HEK293T (cell line): ENCODE measurements around the gene GRAP.

Experiments
- BHLHE40 ChIP-seq: fragments of 450-650 bp; IDR thresholded peaks from 2 replicates; pipeline ENCODE4 v1.6.1; 2016; ENCODE audit warnings: mild to moderate bottlenecking, moderate library complexity, borderline replicate concordance
- ELF4 ChIP-seq: fragments of 450-650 bp; IDR thresholded peaks from 2 replicates; pipeline ENCODE4 v1.6.1; 2017; ENCODE audit warnings: antibody characterized with exemption
- FOXA1 ChIP-seq: fragments of 450-650 bp; IDR thresholded peaks from 2 replicates; pipeline ENCODE4 v1.6.1; 2016; ENCODE audit warnings: mild to moderate bottlenecking
- FOXM1 ChIP-seq: fragments of 450-650 bp; IDR thresholded peaks from 2 replicates; pipeline ENCODE4 v1.6.1; 2017; ENCODE audit warnings: mild to moderate bottlenecking, borderline replicate concordance
- NFRKB ChIP-seq: fragments of 450-650 bp; IDR thresholded peaks from 2 replicates; pipeline ENCODE4 v1.6.1; 2016; ENCODE audit warnings: mild to moderate bottlenecking, moderate library complexity
- PKNOX1 ChIP-seq: fragments of 450-650 bp; IDR thresholded peaks from 2 replicates; pipeline ENCODE4 v1.6.1; 2016
- SP1 ChIP-seq: fragments of 450-650 bp; IDR thresholded peaks from 2 replicates; pipeline ENCODE4 v1.6.1; 2017
- ZNF384 ChIP-seq: fragments of 450-650 bp; IDR thresholded peaks from 2 replicates; pipeline ENCODE4 v1.6.1; 2016

GRCh38 chr17:19019041-19019941 is 27.5 kb downstream of the GRAP start:
- TF ChIP-seq NFRKB = no peak
- no peak for TF ChIP-seq FOXA1
- no peak for TF ChIP-seq BHLHE40
- no peak for TF ChIP-seq FOXM1
- no peak for TF ChIP-seq ZNF384
- no peak for TF ChIP-seq PKNOX1
- no peak for TF ChIP-seq SP1
- TF ChIP-seq ELF4 = no peak
